ENCODE measurements around the gene CEP250.
A peak's percentile ranks its signal among the peaks of the same experiment; 100 is the strongest.

The CEP250 gene

GRCh38 chr20:35454881-35455609, at the start of gene CEP250:
CEP250 (plus strand) TSS chr20:35455598; CDS start chr20:35462368, 6,770 bp downstream.
- TF ChIP-seq CTCF (IDR thresholded peaks at IDR 0.05) = no peak
- TF ChIP-seq ZFX (IDR thresholded peaks at IDR 0.05; ENCODE audit: borderline replicate concordance) = no peak
- peak within 1 kb of the TSS; percentile 93 for H3K27ac ChIP-seq

GRCh38 chr20:35405775-35406174, 49.6 kb upstream of the CEP250 start:
- no peak for TF ChIP-seq CTCF (IDR thresholded peaks at IDR 0.05)
- TF ChIP-seq ZFX (IDR thresholded peaks at IDR 0.05; ENCODE audit: borderline replicate concordance) = no peak

DNA sequence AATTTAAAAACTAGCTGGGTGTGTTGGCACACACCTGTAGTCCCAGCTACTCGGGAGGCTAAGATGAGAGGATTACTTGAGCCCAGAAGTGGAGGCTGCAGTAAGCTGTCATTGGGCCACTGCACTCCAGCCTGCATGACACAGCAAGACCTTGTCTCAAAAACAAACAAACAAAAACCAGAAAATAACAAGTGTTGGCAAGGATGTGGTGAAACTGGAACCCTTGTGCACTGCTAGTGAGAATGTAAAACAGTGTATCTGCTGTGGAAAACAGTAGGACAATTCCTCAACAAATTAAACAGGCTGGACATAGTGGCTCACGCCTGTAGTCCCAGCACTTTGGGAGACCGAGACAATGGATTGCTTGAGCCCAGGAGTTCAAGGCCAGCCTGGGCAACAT, 47.1 kb upstream of the CEP250 start:
- TF ChIP-seq CTCF (IDR thresholded peaks at IDR 0.05) (no peak), ZFX (IDR thresholded peaks at IDR 0.05; ENCODE audit: borderline replicate concordance) (no peak)
- no peak overlapping the region for H3K27ac ChIP-seq

More at GRCh38 chr20:35405775-35406174, 49.6 kb upstream of the CEP250 start:
- H3K27ac ChIP-seq = no peak overlapping the region

- H3K27ac ChIP-seq = no peak overlapping the region
- no peak for TF ChIP-seq CTCF (IDR thresholded peaks at IDR 0.05)
- no peak for TF ChIP-seq ZFX (IDR thresholded peaks at IDR 0.05; ENCODE audit: borderline replicate concordance)
Observed at GRCh38 chr20:35409542-35409941, 45.9 kb upstream of the CEP250 start.

DNA sequence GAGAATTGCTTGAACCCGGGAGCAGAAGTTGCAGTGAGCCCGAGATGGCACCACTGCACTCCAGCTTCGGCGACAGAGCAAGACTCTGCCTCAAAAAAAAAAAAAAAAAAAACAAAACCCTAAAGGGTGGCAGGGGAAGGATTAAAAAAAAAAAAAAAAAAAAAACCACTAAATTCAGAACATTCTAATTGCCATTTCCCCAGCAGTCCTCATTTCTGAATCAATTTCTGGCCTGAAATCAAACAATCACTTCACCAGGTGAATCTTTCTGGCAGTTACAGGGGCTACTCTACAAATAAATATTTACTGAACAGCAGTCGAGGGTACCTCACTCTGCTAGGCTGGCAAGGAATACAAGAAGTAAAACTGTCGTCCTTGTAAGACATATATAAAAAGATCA, 44.8 kb upstream of the CEP250 start:
- TF ChIP-seq ZFX (IDR thresholded peaks at IDR 0.05; ENCODE audit: borderline replicate concordance) = no peak
- no peak for TF ChIP-seq CTCF (IDR thresholded peaks at IDR 0.05)
- no peak overlapping the region for H3K27ac ChIP-seq

DNA sequence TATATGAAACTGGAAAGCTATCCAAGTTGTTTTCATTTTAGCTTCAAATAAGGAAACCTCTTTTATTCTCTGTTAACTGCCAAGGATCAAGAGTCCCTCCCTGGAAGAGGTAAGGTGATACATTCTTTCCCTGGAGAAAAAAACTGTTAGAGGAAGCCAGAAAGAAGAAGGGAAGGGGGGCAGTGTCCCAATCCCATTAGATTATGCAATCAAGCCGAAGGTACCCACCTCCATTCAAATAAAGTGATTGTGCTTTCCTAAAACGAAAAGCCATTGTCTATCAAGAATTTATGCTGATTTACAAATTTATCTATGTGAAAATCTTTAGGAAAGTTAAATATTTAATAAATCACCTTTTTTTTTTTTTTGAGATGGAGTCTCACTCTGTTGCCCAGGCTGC, 34.1 kb upstream of the CEP250 start:
- TF ChIP-seq ZFX (IDR thresholded peaks at IDR 0.05; ENCODE audit: borderline replicate concordance) (no peak), CTCF (IDR thresholded peaks at IDR 0.05) (no peak)
- no peak overlapping the region for H3K27ac ChIP-seq

DNA sequence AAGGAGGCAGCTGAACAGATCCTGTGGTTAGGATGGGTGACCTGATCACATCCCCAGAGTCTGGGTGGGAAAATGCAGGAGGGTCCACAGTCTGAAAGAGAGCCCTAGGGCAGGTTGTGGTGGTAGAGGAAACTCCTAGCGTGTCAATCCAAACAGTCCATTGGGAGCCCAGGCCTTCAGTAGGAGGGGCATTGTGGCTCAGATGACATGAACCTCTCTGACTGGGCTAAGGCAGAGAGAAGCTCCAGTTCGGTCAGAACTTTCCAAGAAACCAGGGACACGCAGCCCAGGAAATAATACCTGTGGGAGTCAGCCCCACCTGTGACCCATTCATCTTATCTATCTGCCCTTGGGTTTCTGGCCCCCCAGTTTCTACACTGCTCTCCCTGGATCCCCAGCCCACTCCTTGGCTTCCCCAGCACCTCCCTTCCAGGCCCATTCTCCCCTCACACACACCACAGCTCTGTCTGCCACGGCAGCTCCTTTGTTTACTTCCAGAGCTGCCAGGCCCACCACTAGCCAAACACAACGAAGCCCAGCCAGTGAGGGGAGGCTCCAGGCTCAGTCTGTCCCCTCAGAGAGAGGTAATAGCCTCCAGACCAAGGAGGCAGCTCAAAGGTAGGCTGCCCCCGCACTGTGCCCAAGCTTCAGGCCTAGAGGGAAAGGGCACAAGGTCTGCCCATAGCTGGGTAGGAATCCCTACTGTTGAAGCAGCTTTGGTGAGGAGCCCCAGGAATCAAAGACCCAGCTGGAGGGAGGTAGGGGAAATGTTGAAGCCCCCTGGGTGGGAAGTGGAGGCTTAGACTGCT, 23.6 kb upstream of the CEP250 start:
- no peak overlapping the region for H3K27ac ChIP-seq
- TF ChIP-seq CTCF (IDR thresholded peaks at IDR 0.05) = no peak
- no peak for TF ChIP-seq ZFX (IDR thresholded peaks at IDR 0.05; ENCODE audit: borderline replicate concordance)

Data from 22Rv1 (cell line).